ENCODE results near the gene CALU.

CALU gene

GRCh38 chr7:128799451-128799850 is 60.3 kb downstream of the CALU start:
- H3K4me3 ChIP-seq (ENCODE audit: low read depth, low read length): no peak overlapping the region
- no peak for DNase-seq (ENCODE audit: low read depth, low spot score)
- no peak for TF ChIP-seq CTCF (IDR thresholded peaks at IDR 0.05; ENCODE audit: low read depth, low read length)
- in situ Hi-C loops (cut with HindIII; ENCODE audit: low sequenced_read_pairs): no loop called here

- no peak overlapping the region for H3K4me3 ChIP-seq (ENCODE audit: low read depth, low read length)
- no peak for DNase-seq (ENCODE audit: low read depth, low spot score)
- no peak for TF ChIP-seq CTCF (IDR thresholded peaks at IDR 0.05; ENCODE audit: low read depth, low read length)
- in situ Hi-C loops (cut with HindIII; ENCODE audit: low sequenced_read_pairs): no loop called here
Observed at GRCh38 chr7:128800567-128800966, 61.4 kb downstream of the CALU start.

- no peak for DNase-seq (ENCODE audit: low read depth, low spot score)
- no peak overlapping the region for H3K4me3 ChIP-seq (ENCODE audit: low read depth, low read length)
- no peak for TF ChIP-seq CTCF (IDR thresholded peaks at IDR 0.05; ENCODE audit: low read depth, low read length)
- in situ Hi-C loops (cut with HindIII; ENCODE audit: low sequenced_read_pairs): no loop called here
Observed at GRCh38 chr7:128801003-128801402, 61.8 kb downstream of the CALU start.

- no peak overlapping the region for H3K4me3 ChIP-seq (ENCODE audit: low read depth, low read length)
- no peak for DNase-seq (ENCODE audit: low read depth, low spot score)
- in situ Hi-C loops (cut with HindIII; ENCODE audit: low sequenced_read_pairs): no loop called here
- TF ChIP-seq CTCF (IDR thresholded peaks at IDR 0.05; ENCODE audit: low read depth, low read length): no peak
Observed at GRCh38 chr7:128801667-128802418, 62.7 kb downstream of the CALU start.

- no peak for DNase-seq (ENCODE audit: low read depth, low spot score)
- H3K4me3 ChIP-seq (ENCODE audit: low read depth, low read length): no peak overlapping the region
- no peak for TF ChIP-seq CTCF (IDR thresholded peaks at IDR 0.05; ENCODE audit: low read depth, low read length)
- in situ Hi-C loops (cut with HindIII; ENCODE audit: low sequenced_read_pairs): no loop called here
Observed at GRCh38 chr7:128804484-128804883, 65.3 kb downstream of the CALU start.

GRCh38 chr7:128805225-128805624 is 66.1 kb downstream of the CALU start:
- DNase-seq (ENCODE audit: low read depth, low spot score): no peak
- no peak for TF ChIP-seq CTCF (IDR thresholded peaks at IDR 0.05; ENCODE audit: low read depth, low read length)
- in situ Hi-C loops (cut with HindIII; ENCODE audit: low sequenced_read_pairs): no loop called here
- H3K4me3 ChIP-seq (ENCODE audit: low read depth, low read length): no peak overlapping the region
